IMR-90 (cell line): ENCODE results near the gene NPAS3. TPM values are rescaled to one million over a fixed set of nuclear protein-coding genes. Genes with fewer than 3 reads are reported as not detected.

Source experiments
- ATAC-seq: fragments of 200-7000 bp; cut with Tn5 transposase; 2 replicates; pipeline ENCODE4 v1.9.1; 2020; ENCODE audit warnings: low read depth, mild to moderate bottlenecking, moderate library complexity
- BruUV-seq: library from RNA; stranded (reverse); fragments of 400-500 nt; replicated peaks from 2 replicates; lab custom pipeline; 2021; lab: Mats Ljungman, UMichigan
- CTCF ChIA-PET: fragments of 300-600 bp; formaldehyde crosslinking; extraction: SDS; loops from one replicate; lab custom pipeline; 2021; ENCODE audit warnings: antibody characterized with exemption; lab: Yijun Ruan, JAX
- POLR2A ChIA-PET: fragments of 300-600 bp; sonication (Branson Sonifier 250); formaldehyde crosslinking; loops from one replicate; lab custom pipeline; 2022; ENCODE audit warnings: antibody characterized with exemption; ENCODE audit not compliant: unreplicated experiment; lab: Charles Lee
- DNase-seq: peaks from one replicate; pipeline ENCODE4 v3.0.0; 2013
- H2AFZ ChIP-seq: replicated peaks from 2 replicates; pipeline ENCODE3; 2013; ENCODE audit warnings: low read length, mild to moderate bottlenecking; ENCODE audit not compliant: poor library complexity
- H2AK5ac ChIP-seq: 2 replicates; pipeline ENCODE4 v1.6.1; 2013; ENCODE audit warnings: low read depth, low read length, inconsistent platforms
- H2AK9ac ChIP-seq: replicated peaks from 2 replicates; pipeline ENCODE3; 2013; ENCODE audit warnings: mild to moderate bottlenecking, low read depth, low read length, moderate library complexity; ENCODE audit not compliant: poor library complexity
- H2BK120ac ChIP-seq: 2 replicates; pipeline ENCODE4 v1.6.1; 2013; ENCODE audit warnings: low read depth, low read length, inconsistent platforms
- H2BK15ac ChIP-seq: 3 replicates; pipeline ENCODE4 v1.6.1; 2013; ENCODE audit warnings: low read depth, low read length, inconsistent platforms
- H2BK20ac ChIP-seq: 2 replicates; pipeline ENCODE4 v1.6.1; 2013; ENCODE audit warnings: low read depth, mild to moderate bottlenecking, inconsistent platforms, low read length, moderate library complexity
- H2BK5ac ChIP-seq: 2 replicates; pipeline ENCODE4 v1.6.1; 2013; ENCODE audit warnings: mild to moderate bottlenecking, low read depth, low read length, inconsistent platforms; ENCODE audit not compliant: poor library complexity, severe bottlenecking
- H3K14ac ChIP-seq: replicated peaks from 2 replicates; pipeline ENCODE4 v1.6.1; 2013; ENCODE audit warnings: low read depth, low read length, inconsistent platforms
- H3K18ac ChIP-seq: 2 replicates; pipeline ENCODE4 v1.6.1; 2013; ENCODE audit warnings: low read depth, low read length, control low read depth
- H3K23ac ChIP-seq: 2 replicates; pipeline ENCODE4 v1.6.1; 2013; ENCODE audit warnings: low read depth, low read length, inconsistent platforms
- H3K27ac ChIP-seq: 2 replicates; pipeline ENCODE4 v1.5.1; 2013; ENCODE audit warnings: mild to moderate bottlenecking, control low read depth, low read length; ENCODE audit not compliant: insufficient read depth
- H3K27me3 ChIP-seq: 2 replicates; pipeline ENCODE4 v1.6.1; 2013; ENCODE audit warnings: low read length; ENCODE audit not compliant: control insufficient read depth, insufficient read depth
- H3K36me3 ChIP-seq: 2 replicates; pipeline ENCODE4 v1.6.1; 2013; ENCODE audit warnings: low read length, mixed read lengths; ENCODE audit not compliant: control insufficient read depth, insufficient read depth
- H3K4ac ChIP-seq: 2 replicates; pipeline ENCODE4 v1.6.1; 2013; ENCODE audit warnings: low read depth, low read length, inconsistent platforms
- H3K4me1 ChIP-seq: 2 replicates; pipeline ENCODE4 v1.6.1; 2013; ENCODE audit warnings: low read length, mixed read lengths; ENCODE audit not compliant: control insufficient read depth, insufficient read depth
- H3K4me2 ChIP-seq: 2 replicates; pipeline ENCODE4 v1.6.1; 2013; ENCODE audit warnings: low read depth, mild to moderate bottlenecking, control low read depth, low read length, moderate library complexity
- H3K4me3 ChIP-seq: 2 replicates; pipeline ENCODE4 v1.5.1; 2013; ENCODE audit warnings: low read depth, mild to moderate bottlenecking, control low read depth, low read length, moderate library complexity; ENCODE audit not compliant: insufficient read depth
- H3K56ac ChIP-seq: 2 replicates; pipeline ENCODE4 v1.6.1; 2013; ENCODE audit warnings: low read length, inconsistent platforms; ENCODE audit not compliant: insufficient read depth; ENCODE audit errors: extremely low read depth
- H3K79me1 ChIP-seq, 2 experiments: 2 replicates each; pipeline ENCODE4 v1.6.1; 2013; ENCODE audit warnings: low read length in 2 of 2, inconsistent platforms in 1 of 2, low read depth in 1 of 2
- H3K9ac ChIP-seq: 2 replicates; pipeline ENCODE4 v1.6.1; 2013; ENCODE audit warnings: low read depth, low read length, control low read depth
- H3K9me1 ChIP-seq: 2 replicates; pipeline ENCODE4 v1.6.1; 2013; ENCODE audit warnings: low read length, inconsistent platforms; ENCODE audit not compliant: insufficient read depth
- H3K9me3 ChIP-seq: 2 replicates; pipeline ENCODE4 v1.6.1; 2013; ENCODE audit warnings: low read length; ENCODE audit not compliant: control insufficient read depth, insufficient read depth
- H4K20me1 ChIP-seq: 2 replicates; pipeline ENCODE4 v1.6.1; 2013; ENCODE audit warnings: low read length, inconsistent platforms; ENCODE audit not compliant: insufficient read depth
- H4K5ac ChIP-seq: 2 replicates; pipeline ENCODE4 v1.6.1; 2013; ENCODE audit warnings: mild to moderate bottlenecking, low read depth, low read length, control low read depth
- H4K8ac ChIP-seq, 2 experiments: 2 replicates each; pipeline ENCODE4 v1.6.1; 2013; ENCODE audit warnings: low read depth in 2 of 2, low read length in 2 of 2, control low read depth in 1 of 2, inconsistent platforms in 1 of 2
- H4K91ac ChIP-seq: 2 replicates; pipeline ENCODE4 v1.6.1; 2013; ENCODE audit warnings: low read depth, low read length, inconsistent platforms; ENCODE audit not compliant: insufficient read depth
- CEBPB ChIP-seq: IDR thresholded peaks from 2 replicates; pipeline ENCODE4 v1.6.1; 2012; ENCODE audit warnings: low read depth, low read length, improper control_type of control experiment
- CHD1 ChIP-seq: IDR thresholded peaks from 2 replicates; pipeline ENCODE4 v1.6.1; 2012; ENCODE audit warnings: low read depth, low read length, improper control_type of control experiment
- ELK1 ChIP-seq: fragments of 150-350 bp; IDR thresholded peaks from 2 replicates; pipeline ENCODE4 v1.6.1; 2016; ENCODE audit warnings: low read depth, mild to moderate bottlenecking, low read length, moderate library complexity, borderline replicate concordance
- MAZ ChIP-seq: IDR thresholded peaks from 2 replicates; pipeline ENCODE4 v1.6.1; 2012; ENCODE audit warnings: low read depth, mild to moderate bottlenecking, low read length, improper control_type of control experiment, moderate library complexity, borderline replicate concordance
- MXI1 ChIP-seq: IDR thresholded peaks from 2 replicates; pipeline ENCODE4 v1.6.1; 2012; ENCODE audit warnings: low read depth, mild to moderate bottlenecking, low read length, moderate library complexity, borderline replicate concordance
- NFE2L2 ChIP-seq: fragments of 150-350 bp; IDR thresholded peaks from 2 replicates; pipeline ENCODE4 v1.6.1; 2016; ENCODE audit warnings: low read depth, mild to moderate bottlenecking, low read length
- POLR2A ChIP-seq: IDR thresholded peaks from 2 replicates; pipeline ENCODE4 v1.6.1; 2012; ENCODE audit warnings: mild to moderate bottlenecking, low read depth, low read length
- RAD21 ChIP-seq: IDR thresholded peaks from 2 replicates; pipeline ENCODE4 v1.6.1; 2012; ENCODE audit warnings: low read length, improper control_type of control experiment
- RCOR1 ChIP-seq: IDR thresholded peaks from 2 replicates; pipeline ENCODE4 v1.6.1; 2012; ENCODE audit warnings: mild to moderate bottlenecking, low read length, improper control_type of control experiment; ENCODE audit not compliant: insufficient replicate concordance
- RFX5 ChIP-seq: IDR thresholded peaks from 2 replicates; pipeline ENCODE4 v1.8.0; 2012; ENCODE audit warnings: low read depth, mild to moderate bottlenecking, low read length, moderate library complexity
- SMC3 ChIP-seq: fragments of 150-350 bp; IDR thresholded peaks from 2 replicates; pipeline ENCODE4 v1.6.1; 2016; ENCODE audit warnings: low read depth, mild to moderate bottlenecking, antibody characterized with exemption, low read length, moderate library complexity
- WGBS, 2 experiments: methylation state at CpG; one replicate each; pipeline versions ENCODE4 v1.1.5 to v1.1.7; 2013; ENCODE audit warnings: missing lambda C conversion rate in 2 of 2; ENCODE audit not compliant: insufficient read length in 1 of 2; ENCODE audit errors: extremely low coverage in 2 of 2; 5-methylcytosine and 5-hydroxymethylcytosine counted together
- dilution Hi-C: fragments of 300-500 bp; cut with HindIII; formaldehyde crosslinking; loops from one replicate; pipeline ENCODE4 v1.14.3; 2018; ENCODE audit warnings: low sequenced_read_pairs; ENCODE audit not compliant: unreplicated experiment
- in situ Hi-C: fragments of 300-500 bp; cut with MboI; formaldehyde crosslinking; loops from 3 replicates; pipeline ENCODE4 v1.14.3; 2019; ENCODE audit warnings: low sequenced_read_pairs, inconsistent platforms, mixed read lengths
- intact Hi-C: fragments of 100-400 bp; cut with micrococcal nuclease; formaldehyde crosslinking; loops from 2 replicates; pipeline ENCODE4 v1.10.0; 2022
- polyA plus RNA-seq, 3 experiments: library from polyadenylated mRNA; depleted of rRNA; stranded (reverse); fragments of >200 nt; gene quantifications; 2 replicates each; pipeline ENCODE4 v1.2.3, GENCODE V29; 2012; ENCODE audit warnings: low replicate concordance in 1 of 3
- total RNA-seq: library from RNA; depleted of rRNA; stranded (reverse); fragments of >200 nt; gene quantifications from 2 replicates; pipeline ENCODE4 v1.2.3, GENCODE V29; 2012
- TF ChIP-seq, protein P1 (sequence below): conservative IDR thresholded peaks from 2 replicates; pipeline ENCODE4 v1.5.1; 2012; ENCODE audit warnings: mild to moderate bottlenecking, low read depth, low read length, improper control_type of control experiment

Gene NPAS3
- total and polyA plus RNA-seq, 2 of the 4 experiments (the other 2 are of a cell fraction), result not detected

DNA sequence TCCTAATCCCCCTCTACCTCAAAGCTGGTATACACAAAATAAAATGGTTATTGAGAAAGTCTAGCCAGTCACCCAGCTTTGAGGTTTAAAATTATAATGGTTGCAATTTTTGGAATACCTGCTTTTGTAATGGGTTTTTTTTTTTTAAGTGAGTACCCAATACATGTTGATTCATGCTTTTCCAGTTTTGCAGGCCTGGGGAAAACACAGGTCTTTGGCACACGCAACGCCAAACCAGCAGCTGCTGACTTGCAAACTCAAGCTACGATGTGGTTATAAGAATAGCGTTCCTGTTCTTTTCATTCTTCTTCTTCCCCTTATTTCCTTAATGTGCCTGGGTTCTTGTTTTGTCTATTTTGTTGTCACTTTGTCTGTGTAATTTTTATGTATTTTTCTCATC, 779.2 kb downstream of the NPAS3 start:
- no peak overlapping the region for H3K4me2 ChIP-seq
- no CpG with 5 or more reads among the region's 4 CpGs for WGBS, 2 experiments
- dilution Hi-C loops (no loop called here), in situ Hi-C loops (no loop called here), intact Hi-C loops (no loop called here)
- H3K18ac ChIP-seq, result no peak overlapping the region
- H3K4me1 ChIP-seq, result no peaks in the 10 kb centered on the region
- H2AK9ac ChIP-seq, result no peak overlapping the region
- H4K91ac ChIP-seq, result no peak overlapping the region
- no peak overlapping the region for H2BK120ac ChIP-seq
- H3K79me1 ChIP-seq, result no peaks in the 10 kb centered on the region
- no peak overlapping the region for H2BK20ac ChIP-seq
- no peaks in the 10 kb centered on the region for H3K9me1 ChIP-seq
- no peak overlapping the region for H2BK15ac ChIP-seq
- H4K5ac ChIP-seq, result no peak overlapping the region
- H3K4ac ChIP-seq, result no peak overlapping the region
- H2AK5ac ChIP-seq, result no peak overlapping the region
- H2BK5ac ChIP-seq, result no peak overlapping the region
- H3K27me3 ChIP-seq, result no peaks in the 10 kb centered on the region
- no peak overlapping the region for H3K23ac ChIP-seq
- H3K14ac ChIP-seq, result no peak overlapping the region
- no peak overlapping the region for H3K9ac ChIP-seq
- H4K8ac ChIP-seq, result no peak overlapping the region
- no peak overlapping the region for H3K4me3 ChIP-seq
- no TSS peak for BruUV-seq
- ChIA-PET POLR2A (no interaction called here), CTCF (interaction anchor here (0.7 kb wide), 1 partner anchor 75 kb away, joined by 3 read pairs; no protein-coding TSS in a partner anchor)
- no peaks in the 10 kb centered on the region for H3K9me3 ChIP-seq
- H3K36me3 ChIP-seq, result no peaks in the 10 kb centered on the region
- H3K27ac ChIP-seq, result no peak overlapping the region
- no peak overlapping the region for H2AFZ ChIP-seq
- no peak overlapping the region for H3K56ac ChIP-seq
- TF ChIP-seq MAZ (no peak), NFE2L2 (no peak), RAD21 (no peak), SMC3 (no peak), CEBPB (no peak), ELK1 (no peak), POLR2A (no peak), CHD1 (no peak), MXI1 (no peak), RCOR1 (no peak), RFX5 (no peak)
- TF ChIP-seq, protein P1, sequence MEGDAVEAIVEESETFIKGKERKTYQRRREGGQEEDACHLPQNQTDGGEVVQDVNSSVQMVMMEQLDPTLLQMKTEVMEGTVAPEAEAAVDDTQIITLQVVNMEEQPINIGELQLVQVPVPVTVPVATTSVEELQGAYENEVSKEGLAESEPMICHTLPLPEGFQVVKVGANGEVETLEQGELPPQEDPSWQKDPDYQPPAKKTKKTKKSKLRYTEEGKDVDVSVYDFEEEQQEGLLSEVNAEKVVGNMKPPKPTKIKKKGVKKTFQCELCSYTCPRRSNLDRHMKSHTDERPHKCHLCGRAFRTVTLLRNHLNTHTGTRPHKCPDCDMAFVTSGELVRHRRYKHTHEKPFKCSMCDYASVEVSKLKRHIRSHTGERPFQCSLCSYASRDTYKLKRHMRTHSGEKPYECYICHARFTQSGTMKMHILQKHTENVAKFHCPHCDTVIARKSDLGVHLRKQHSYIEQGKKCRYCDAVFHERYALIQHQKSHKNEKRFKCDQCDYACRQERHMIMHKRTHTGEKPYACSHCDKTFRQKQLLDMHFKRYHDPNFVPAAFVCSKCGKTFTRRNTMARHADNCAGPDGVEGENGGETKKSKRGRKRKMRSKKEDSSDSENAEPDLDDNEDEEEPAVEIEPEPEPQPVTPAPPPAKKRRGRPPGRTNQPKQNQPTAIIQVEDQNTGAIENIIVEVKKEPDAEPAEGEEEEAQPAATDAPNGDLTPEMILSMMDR, result no peak
- ATAC-seq (no peak), DNase-seq (no peak)
- H4K20me1 ChIP-seq, result no peaks in the 10 kb centered on the region
